GM12865 (cell line): Measurements from ENCODE around the gene RARS1.

Source experiments
- DNase-seq: peaks from one replicate; pipeline ENCODE4 v3.0.0; 2010; ENCODE audit warnings: low read depth
- H3K4me3 ChIP-seq: 2 replicates; pipeline ENCODE4 v1.5.1; 2011; ENCODE audit warnings: mild to moderate bottlenecking, low read depth, low read length, control low read depth
- TF ChIP-seq, protein P1 (sequence below): IDR thresholded peaks from 2 replicates; pipeline ENCODE4 v1.5.1; 2011; ENCODE audit warnings: low read length, control low read depth, low read depth, inconsistent platforms; ENCODE audit not compliant: insufficient read depth; ENCODE audit errors: missing control alignments

Gene RARS1

DNA sequence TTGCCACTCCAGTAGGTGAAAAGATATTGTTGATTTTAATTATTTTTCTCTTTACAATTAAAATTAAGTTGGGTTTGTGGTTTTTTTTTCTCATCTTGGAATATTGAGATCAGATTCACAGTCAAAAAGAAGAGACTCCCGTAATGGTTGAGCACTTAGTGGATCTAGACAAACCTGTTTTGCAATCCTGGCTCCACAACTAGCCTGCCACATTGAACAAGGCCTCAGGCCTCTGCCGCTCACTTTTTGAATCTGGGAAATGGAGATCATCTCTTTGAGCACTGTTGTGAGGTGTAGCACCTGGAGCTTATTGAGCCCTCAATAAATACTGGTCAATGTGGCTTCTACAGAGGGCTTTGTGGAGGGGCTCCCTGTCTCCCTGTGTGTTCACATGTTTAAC, 37.1 kb upstream of the RARS1 start:
- TF ChIP-seq, protein P1, sequence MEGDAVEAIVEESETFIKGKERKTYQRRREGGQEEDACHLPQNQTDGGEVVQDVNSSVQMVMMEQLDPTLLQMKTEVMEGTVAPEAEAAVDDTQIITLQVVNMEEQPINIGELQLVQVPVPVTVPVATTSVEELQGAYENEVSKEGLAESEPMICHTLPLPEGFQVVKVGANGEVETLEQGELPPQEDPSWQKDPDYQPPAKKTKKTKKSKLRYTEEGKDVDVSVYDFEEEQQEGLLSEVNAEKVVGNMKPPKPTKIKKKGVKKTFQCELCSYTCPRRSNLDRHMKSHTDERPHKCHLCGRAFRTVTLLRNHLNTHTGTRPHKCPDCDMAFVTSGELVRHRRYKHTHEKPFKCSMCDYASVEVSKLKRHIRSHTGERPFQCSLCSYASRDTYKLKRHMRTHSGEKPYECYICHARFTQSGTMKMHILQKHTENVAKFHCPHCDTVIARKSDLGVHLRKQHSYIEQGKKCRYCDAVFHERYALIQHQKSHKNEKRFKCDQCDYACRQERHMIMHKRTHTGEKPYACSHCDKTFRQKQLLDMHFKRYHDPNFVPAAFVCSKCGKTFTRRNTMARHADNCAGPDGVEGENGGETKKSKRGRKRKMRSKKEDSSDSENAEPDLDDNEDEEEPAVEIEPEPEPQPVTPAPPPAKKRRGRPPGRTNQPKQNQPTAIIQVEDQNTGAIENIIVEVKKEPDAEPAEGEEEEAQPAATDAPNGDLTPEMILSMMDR = no peak
- no peak for DNase-seq
- no peak overlapping the region for H3K4me3 ChIP-seq

- TF ChIP-seq, protein P1 = no peak
- H3K4me3 ChIP-seq = no peak overlapping the region
- no peak for DNase-seq
Measured at GRCh38 chr5:168451565-168451964, 34.7 kb upstream of the RARS1 start.

DNA sequence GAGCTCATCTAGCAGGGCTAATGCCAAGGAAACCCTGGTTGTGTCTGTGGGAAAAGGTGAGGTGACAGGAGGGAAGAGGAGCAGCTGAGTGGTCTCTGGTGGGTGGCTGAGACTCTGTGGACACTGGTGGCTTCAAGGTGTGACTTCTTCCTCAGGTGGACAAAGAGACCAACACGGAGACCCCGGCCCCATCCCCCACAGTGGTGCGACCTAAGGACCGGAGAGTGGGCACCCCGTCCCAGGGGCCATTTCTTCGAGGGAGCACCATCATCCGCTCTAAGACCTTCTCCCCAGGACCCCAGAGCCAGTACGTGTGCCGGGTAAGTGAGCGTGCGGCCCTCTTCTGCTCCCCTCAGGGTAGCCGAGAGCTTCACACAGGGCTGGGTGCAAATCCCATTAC, 31.1 kb upstream of the RARS1 start:
- TF ChIP-seq, protein P1 = no peak
- no peak overlapping the region for H3K4me3 ChIP-seq
- DNase-seq = no peak

DNA sequence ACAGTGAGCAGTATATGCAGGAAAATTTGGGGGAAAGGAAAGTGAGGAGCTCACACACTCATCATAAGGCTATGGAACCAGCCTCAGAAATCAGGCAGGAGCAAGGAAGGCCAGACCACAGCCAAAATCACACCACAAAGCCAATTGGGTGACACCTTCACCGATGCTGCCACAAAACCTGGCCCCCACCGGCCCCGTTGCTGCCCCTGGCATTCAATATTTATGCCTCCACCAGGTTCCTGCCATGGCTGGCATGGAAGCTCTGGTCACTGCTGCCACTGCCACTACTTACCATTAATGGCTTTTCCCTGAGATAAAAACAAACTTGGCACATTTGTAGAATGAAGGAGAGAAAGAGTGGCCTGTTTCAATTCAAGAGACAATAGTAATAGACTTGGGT, 28.7 kb upstream of the RARS1 start:
- TF ChIP-seq, protein P1 = no peak
- H3K4me3 ChIP-seq = no peak overlapping the region
- no peak for DNase-seq

DNA sequence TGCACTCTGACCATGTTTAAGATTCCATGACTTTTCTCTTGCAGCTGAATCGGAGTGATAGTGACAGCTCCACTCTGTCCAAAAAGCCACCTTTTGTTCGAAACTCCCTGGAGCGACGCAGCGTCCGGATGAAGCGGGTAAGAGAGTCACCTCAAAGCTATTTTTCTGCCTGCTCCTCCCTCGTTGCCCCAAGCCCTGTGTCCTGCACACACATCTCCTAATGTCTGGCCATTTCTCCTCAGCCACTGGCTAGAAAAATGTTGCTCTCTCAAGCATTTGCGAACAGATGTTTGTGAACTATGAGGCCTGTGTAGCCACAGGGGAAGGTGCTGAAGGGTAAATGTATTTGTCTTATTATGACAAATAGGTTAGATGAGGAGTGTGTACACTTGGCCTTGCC, 25.7 kb upstream of the RARS1 start:
- no peak for DNase-seq
- no peak overlapping the region for H3K4me3 ChIP-seq
- TF ChIP-seq, protein P1 = no peak

- H3K4me3 ChIP-seq = no peak overlapping the region
- DNase-seq = no peak
- TF ChIP-seq, protein P1 = no peak
Measured at GRCh38 chr5:168463081-168463480, 23.2 kb upstream of the RARS1 start.

GRCh38 chr5:168464214-168464613, 22.1 kb upstream of the RARS1 start:
- H3K4me3 ChIP-seq = no peak overlapping the region
- DNase-seq = no peak
- TF ChIP-seq, protein P1 = no peak
